SHP77 treated with DMSO at 0.1 percent for 48 hours (cell line): ENCODE measurements around the gene RREB1.

Experiments
- DNase-seq: peaks from one replicate; lab custom pipeline; 2025; lab: John Stamatoyannopoulos, UW

Gene RREB1

GRCh38 chr6:7164536-7165001, 56.8 kb downstream of the RREB1 start:
- DNase-seq, result no peak

GRCh38 chr6:7165002-7165889, 57.5 kb downstream of the RREB1 start:
- peak; percentile 29 for DNase-seq

GRCh38 chr6:7165890-7166267, 58.1 kb downstream of the RREB1 start:
- DNase-seq, result no peak

GRCh38 chr6:7166410-7167293, 58.9 kb downstream of the RREB1 start:
- no peak for DNase-seq

GRCh38 chr6:7169296-7169721, 61.5 kb downstream of the RREB1 start:
- DNase-seq, result no peak

- no peak for DNase-seq
Observed at GRCh38 chr6:7170117-7170732, 62.5 kb downstream of the RREB1 start.

GRCh38 chr6:7171119-7171518, 63.4 kb downstream of the RREB1 start:
- DNase-seq, result peak; percentile 24

GRCh38 chr6:7171733-7172132, 64.0 kb downstream of the RREB1 start:
- no peak for DNase-seq

- no peak for DNase-seq
Observed at GRCh38 chr6:7172649-7173048, 64.9 kb downstream of the RREB1 start.

- no peak for DNase-seq
Observed at GRCh38 chr6:7173843-7174503, 66.2 kb downstream of the RREB1 start.

GRCh38 chr6:7175462-7175861, 67.7 kb downstream of the RREB1 start:
- no peak for DNase-seq

- no peak for DNase-seq
Observed at GRCh38 chr6:7176208-7176607, 68.4 kb downstream of the RREB1 start.

GRCh38 chr6:7178280-7178679, 70.5 kb downstream of the RREB1 start:
- DNase-seq, result no peak

GRCh38 chr6:7180751-7181150, 73.0 kb downstream of the RREB1 start:
- no peak for DNase-seq

- no peak for DNase-seq
Observed at GRCh38 chr6:7183707-7184106, 75.9 kb downstream of the RREB1 start.

GRCh38 chr6:7184502-7184901, 76.7 kb downstream of the RREB1 start:
- no peak for DNase-seq

GRCh38 chr6:7185561-7185960, 77.8 kb downstream of the RREB1 start:
- DNase-seq, result no peak

- no peak for DNase-seq
Observed at GRCh38 chr6:7188492-7188891, 80.7 kb downstream of the RREB1 start.

GRCh38 chr6:7189101-7189758, 81.5 kb downstream of the RREB1 start:
- DNase-seq, result no peak

GRCh38 chr6:7190791-7191190, 83.0 kb downstream of the RREB1 start:
- DNase-seq, result no peak

GRCh38 chr6:7193122-7193521, 85.4 kb downstream of the RREB1 start:
- no peak for DNase-seq
